Measurements from ENCODE around the gene MELTF.
"Not testable (repeated sequence)": the region's sequence is repeated elsewhere in the genome, so short reads cannot be mapped to it uniquely, and the experiment has no call there.

MELTF gene

DNA sequence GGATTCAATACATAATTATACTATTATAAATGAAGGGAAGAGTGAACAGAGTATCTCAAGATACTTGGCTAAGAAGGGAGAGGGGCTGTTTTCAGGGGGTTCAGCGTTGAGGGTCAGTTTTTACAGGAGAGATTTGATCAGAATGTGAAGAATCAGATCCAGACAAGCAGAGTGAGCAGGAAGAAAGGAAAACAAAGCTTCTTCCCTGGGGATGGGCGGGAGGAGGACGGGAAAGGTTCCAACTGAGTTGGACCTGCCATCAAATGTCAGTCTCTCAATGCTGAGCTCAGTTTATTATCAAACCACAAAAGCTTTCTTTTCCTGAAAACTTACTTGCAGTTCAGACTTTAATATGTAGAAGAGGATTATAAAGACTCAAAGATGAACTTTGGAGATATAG is 6.0 kb upstream of the MELTF start:
- Histone ChIP-seq H3K36me3 (ENCODE audit: control insufficient read depth, insufficient read depth, low read length) (no peaks in the 10 kb centered on the region), H3K4me3 (ENCODE audit: low read depth, low read length) (no peak overlapping the region), H3K9ac (ENCODE audit: low read depth, low read length) (no peak overlapping the region), H3K4me1 (ENCODE audit: control insufficient read depth, insufficient read depth, low read length) (no peaks in the 10 kb centered on the region), H3K9me3 (ENCODE audit: control insufficient read depth, insufficient read depth, low read length) (no peaks in the 10 kb centered on the region), H3K27me3 (ENCODE audit: control insufficient read depth, insufficient read depth, low read length) (no peaks in the 10 kb centered on the region), H3K27ac (ENCODE audit: low read depth, low read length) (no peak overlapping the region)

DNA sequence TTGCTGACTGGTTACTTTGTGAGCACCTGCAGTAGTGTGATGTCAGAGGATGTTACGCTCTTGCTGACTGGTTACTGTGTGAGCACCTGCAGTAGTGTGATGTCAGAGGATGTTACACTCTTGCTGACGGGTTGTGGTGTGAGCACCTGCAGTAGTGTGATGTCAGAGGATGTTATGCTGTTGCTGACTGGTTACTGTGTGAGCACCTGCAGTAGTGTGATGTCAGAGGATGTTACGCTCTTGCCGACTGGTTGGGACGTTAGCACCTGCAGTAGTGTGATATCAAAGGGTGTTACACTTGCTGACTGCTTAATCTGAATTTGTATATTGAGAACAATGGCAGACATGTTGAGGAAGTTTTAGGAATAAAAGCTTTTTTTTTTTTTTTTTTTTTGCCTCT is 5.2 kb upstream of the MELTF start:
- not testable (repeated sequence) for H3K4me3 ChIP-seq (ENCODE audit: low read depth, low read length); H3K4me1 ChIP-seq (ENCODE audit: control insufficient read depth, insufficient read depth, low read length); H3K9me3 ChIP-seq (ENCODE audit: control insufficient read depth, insufficient read depth, low read length); H3K27ac ChIP-seq (ENCODE audit: low read depth, low read length); H3K36me3 ChIP-seq (ENCODE audit: control insufficient read depth, insufficient read depth, low read length); H3K9ac ChIP-seq (ENCODE audit: low read depth, low read length); H3K27me3 ChIP-seq (ENCODE audit: control insufficient read depth, insufficient read depth, low read length)

DNA sequence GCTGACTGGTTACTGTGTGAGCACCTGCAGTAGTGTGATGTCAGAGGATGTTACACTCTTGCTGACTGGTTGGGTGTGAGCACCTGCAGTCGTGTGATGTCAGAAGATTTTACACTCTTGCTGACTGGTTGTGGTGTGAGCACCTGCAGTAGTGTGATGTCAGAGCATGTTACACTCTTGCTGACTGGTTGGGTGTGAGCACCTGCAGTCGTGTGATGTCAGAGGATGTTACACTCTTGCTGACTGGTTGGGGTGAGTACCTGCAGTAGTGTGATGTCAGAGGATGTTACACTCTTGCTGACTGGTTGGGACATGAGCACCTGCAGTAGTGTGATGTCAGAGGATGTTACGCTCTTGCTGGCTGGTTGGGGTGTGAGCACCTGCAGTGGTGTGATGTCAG is 4.1 kb upstream of the MELTF start:
- H3K4me1 ChIP-seq (ENCODE audit: control insufficient read depth, insufficient read depth, low read length); H3K27me3 ChIP-seq (ENCODE audit: control insufficient read depth, insufficient read depth, low read length); H3K36me3 ChIP-seq (ENCODE audit: control insufficient read depth, insufficient read depth, low read length); H3K9me3 ChIP-seq (ENCODE audit: control insufficient read depth, insufficient read depth, low read length); H3K9ac ChIP-seq (ENCODE audit: low read depth, low read length); H3K27ac ChIP-seq (ENCODE audit: low read depth, low read length); H3K4me3 ChIP-seq (ENCODE audit: low read depth, low read length): not testable (repeated sequence)

DNA sequence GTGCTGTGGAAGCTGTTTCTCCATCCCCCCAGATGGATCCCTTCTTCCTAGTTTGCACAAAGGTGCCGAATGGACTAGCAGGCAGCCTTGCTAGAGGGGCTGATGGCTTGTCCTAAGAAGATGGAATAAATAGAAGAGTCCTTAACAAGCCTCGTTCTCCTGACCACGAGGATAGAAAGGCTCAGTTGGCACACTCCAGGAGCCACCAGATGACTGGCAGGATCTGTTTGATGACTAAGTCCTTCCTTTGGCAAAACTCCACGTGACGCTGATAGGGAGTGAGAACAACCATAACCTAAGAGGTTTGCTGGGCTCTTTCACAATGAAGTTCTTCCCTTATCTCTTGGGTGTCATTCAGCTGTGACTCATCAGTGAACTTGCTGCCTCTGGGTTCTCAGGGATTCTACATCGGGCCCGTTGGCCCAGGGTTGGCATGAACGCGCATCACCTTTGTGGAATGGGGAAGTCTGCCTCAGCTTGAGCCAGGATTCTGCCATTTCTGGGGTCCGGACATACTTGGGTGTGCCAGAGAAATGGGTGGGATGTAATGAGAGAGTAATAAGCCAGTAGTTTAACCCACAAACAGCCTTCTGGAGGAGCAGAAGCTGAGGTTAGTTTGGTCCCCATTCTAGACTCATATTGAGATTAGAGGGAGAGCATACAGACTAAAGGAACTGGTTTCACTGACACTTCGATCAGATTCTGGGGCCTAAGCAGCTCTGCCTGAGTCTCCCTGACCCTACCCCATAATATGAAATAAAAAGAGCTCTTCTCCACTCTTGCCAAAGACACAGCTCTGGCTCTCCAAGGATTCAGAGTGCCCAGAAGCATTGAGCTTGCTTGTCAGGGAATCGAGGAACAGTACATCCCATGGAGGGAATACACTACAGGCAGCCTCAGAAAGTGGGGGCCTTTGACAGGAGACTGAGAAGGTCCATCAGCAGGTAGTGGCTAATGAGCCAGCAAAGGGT is 2.0 kb upstream of the MELTF start:
- Histone ChIP-seq H3K36me3 (ENCODE audit: control insufficient read depth, insufficient read depth, low read length) (no peaks in the 10 kb centered on the region), H3K9ac (ENCODE audit: low read depth, low read length) (no peak overlapping the region), H3K27me3 (ENCODE audit: control insufficient read depth, insufficient read depth, low read length) (peaks cover 18% of the 10 kb centered on the region), H3K9me3 (ENCODE audit: control insufficient read depth, insufficient read depth, low read length) (no peaks in the 10 kb centered on the region), H3K4me3 (ENCODE audit: low read depth, low read length) (no peak overlapping the region), H3K27ac (ENCODE audit: low read depth, low read length) (no peak overlapping the region), H3K4me1 (ENCODE audit: control insufficient read depth, insufficient read depth, low read length) (0 out of 2 replicates have a peak, but pooled peaks cover 3% of the 10 kb centered on the region)

DNA sequence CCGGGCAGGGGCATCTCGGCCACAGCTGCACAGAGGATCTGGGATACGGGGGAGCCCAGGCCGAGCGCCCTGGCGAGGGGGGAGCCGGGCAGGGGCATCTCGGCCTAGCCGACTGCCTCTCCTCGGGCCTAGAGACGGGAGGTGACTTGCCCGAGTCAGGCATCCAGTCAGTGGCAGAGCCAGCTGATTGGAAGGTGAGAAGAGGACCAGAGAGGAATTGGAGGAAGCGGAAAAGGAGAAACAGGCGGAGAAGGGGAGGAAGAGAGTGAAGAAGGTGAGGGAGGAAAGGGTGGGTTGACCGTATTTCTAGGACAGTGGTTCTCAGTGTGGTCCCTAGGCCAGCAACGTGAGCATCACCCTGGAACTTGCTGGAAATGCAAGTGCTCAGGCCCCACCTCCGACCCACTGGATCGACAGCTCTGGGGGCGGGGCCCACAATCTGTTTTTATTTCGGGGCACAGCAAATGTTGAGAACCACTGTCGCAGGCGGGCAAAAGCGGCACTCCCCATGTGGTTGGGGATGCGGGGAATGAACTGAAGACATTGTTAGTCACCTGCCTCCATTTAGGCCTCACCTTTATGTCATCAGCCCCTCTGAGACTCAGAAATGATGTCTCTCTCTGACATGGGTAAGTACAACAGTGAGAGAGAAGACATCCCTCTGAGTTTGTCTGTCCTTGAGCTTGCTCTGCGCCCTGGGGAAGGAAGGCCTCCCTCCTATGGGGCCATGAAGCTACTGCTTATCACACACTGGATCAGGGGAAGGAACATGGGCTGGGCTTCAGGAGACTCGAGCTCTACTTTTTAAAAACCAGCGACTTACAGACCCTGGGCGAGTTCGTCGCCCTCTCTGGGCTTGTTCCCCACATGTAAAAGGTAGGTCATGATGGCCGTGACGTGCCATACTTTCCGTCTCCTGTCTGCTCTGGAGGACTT is 1.0 kb upstream of the MELTF start:
- H3K9ac ChIP-seq (ENCODE audit: low read depth, low read length) = no peak overlapping the region
- H3K4me3 ChIP-seq (ENCODE audit: low read depth, low read length) = no peak overlapping the region
- H3K9me3 ChIP-seq (ENCODE audit: control insufficient read depth, insufficient read depth, low read length) = no peaks in the 10 kb centered on the region
- H3K36me3 ChIP-seq (ENCODE audit: control insufficient read depth, insufficient read depth, low read length) = no peaks in the 10 kb centered on the region
- H3K4me1 ChIP-seq (ENCODE audit: control insufficient read depth, insufficient read depth, low read length) = 0 out of 2 replicates have a peak, but pooled peaks cover 3% of the 10 kb centered on the region
- H3K27me3 ChIP-seq (ENCODE audit: control insufficient read depth, insufficient read depth, low read length) = peaks cover 18% of the 10 kb centered on the region
- no peak overlapping the region for H3K27ac ChIP-seq (ENCODE audit: low read depth, low read length)

DNA sequence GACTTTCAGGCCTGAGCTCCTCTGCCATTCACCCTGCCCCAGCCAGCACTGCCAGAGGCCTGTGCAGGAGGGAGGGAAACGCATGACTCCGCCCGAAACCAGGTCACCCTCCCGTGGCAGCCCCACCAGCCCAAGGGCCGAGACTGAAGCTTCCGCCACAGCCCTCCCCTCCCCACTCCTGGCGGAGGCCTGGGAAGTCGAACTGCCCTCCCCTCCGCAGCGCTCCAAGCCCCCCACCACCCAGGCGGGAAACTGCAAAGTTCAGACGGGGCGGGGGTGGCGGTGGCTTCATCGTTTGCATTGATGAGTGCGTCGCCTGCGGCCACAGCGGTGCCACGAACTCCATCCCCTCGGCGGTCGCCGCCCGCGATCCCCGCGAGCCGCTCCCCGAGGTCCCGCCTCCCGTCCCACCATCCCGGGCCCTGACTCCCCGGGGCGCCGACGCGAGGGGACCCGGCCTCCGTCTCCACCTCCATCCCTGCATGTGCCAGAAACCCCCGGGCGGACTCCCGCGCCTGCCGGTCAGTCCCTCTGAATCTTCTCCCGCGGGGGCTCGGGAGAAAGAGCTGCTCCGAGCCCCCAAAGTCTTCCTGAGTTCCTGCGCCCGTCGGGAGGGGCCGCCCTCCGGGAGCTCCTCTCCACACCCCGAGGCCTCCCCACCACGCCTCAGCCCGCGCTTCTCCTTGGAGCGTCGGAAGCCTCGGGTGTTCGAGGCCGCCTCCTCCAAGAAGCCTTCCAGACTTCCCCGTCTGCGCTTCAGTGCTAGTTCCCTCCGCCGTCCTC is 698 bp downstream of the MELTF start:
- 0 out of 2 replicates have a peak, but pooled peaks cover 3% of the 10 kb centered on the region for H3K4me1 ChIP-seq (ENCODE audit: control insufficient read depth, insufficient read depth, low read length)
- H3K27me3 ChIP-seq (ENCODE audit: control insufficient read depth, insufficient read depth, low read length) = peaks cover 18% of the 10 kb centered on the region
- H3K9ac ChIP-seq (ENCODE audit: low read depth, low read length) = no peak overlapping the region
- H3K36me3 ChIP-seq (ENCODE audit: control insufficient read depth, insufficient read depth, low read length) = no peaks in the 10 kb centered on the region
- H3K4me3 ChIP-seq (ENCODE audit: low read depth, low read length) = peak overlapping the region; percentile 70
- H3K9me3 ChIP-seq (ENCODE audit: control insufficient read depth, insufficient read depth, low read length) = no peaks in the 10 kb centered on the region
- H3K27ac ChIP-seq (ENCODE audit: low read depth, low read length) = no peak overlapping the region

DNA sequence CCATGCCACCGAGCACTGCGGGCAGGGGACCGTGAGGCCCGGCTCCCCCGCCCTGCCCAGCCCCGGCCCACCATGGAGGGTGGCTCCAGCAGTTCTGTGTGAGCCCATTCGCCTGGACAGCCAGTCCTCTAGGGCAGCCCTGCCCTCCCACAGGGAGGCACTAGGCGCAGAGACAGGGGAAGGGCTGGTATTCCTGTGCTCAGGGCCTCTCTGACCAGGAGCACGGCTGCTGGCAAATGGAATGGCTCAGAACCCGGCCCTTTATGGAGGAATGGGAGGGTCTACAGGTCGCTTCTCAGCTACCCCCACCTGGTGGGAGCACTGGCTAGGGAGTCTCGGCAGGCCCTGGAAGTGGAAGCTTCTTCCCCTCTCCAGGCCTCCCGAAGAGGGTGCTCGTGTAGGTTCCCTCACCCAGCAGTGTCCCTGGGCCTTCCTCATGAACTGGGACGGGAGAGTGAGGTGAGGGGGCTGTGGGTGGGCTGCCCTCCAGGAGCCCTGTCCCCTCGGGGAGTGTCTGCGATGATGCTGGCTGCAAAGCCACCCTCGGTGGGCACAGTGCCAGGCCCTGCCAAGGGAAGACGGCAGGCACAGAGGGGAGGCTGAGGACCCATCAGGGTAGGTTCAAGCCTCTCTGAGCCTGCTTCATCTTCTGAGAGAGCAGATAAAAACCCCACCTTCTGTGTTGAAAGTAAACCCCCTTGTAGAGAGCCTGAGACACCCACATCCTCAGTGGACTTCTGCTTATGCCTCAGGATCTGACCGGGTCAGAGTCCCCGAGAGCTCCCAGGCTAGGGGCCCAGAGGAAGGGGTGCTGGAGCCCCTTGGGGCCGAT is 1.5 kb downstream of the MELTF start:
- no peak overlapping the region for H3K9ac ChIP-seq (ENCODE audit: low read depth, low read length)

DNA sequence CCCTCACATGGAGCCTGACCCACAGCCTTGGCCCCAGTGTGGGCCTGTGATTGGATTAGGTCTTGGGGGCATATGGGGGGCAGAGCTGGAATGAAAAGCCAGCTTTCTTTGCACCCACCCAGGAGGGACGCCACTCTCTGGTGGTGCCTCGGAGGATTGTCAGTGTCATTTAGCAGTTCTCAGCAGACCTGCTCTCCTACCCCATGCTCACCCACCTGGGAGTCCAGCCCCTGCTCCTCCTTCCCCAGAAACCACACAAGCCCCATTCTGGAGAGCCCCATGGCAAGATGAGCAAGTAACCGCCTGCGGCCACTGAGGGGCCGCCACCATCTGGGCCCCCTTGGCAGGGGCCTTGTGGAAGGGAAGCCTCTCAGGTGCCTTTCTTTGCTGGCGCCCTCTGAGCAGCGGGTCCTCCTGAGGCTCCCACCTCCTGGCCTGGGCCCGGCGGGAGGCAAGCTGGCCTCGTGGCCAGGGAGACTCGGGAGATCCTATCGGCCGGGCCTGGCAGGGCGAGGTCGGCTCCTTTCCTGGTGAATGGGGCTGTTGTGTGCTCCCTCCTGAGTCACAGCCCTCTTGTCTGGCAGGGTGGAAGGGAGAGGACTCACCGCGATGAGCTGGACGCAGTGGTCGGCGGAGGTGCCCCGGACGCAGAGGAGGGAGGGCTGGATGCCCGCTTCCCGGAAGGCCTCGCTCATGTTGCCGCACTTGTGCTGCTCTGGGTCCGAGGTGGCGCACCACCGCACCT is 2.3 kb downstream of the MELTF start:
- H3K9ac ChIP-seq (ENCODE audit: low read depth, low read length) = no peak overlapping the region
- H3K9me3 ChIP-seq (ENCODE audit: control insufficient read depth, insufficient read depth, low read length) = no peaks in the 10 kb centered on the region
- H3K27me3 ChIP-seq (ENCODE audit: control insufficient read depth, insufficient read depth, low read length) = peaks cover 18% of the 10 kb centered on the region
- peaks cover 6% of the 10 kb centered on the region for H3K4me1 ChIP-seq (ENCODE audit: control insufficient read depth, insufficient read depth, low read length)
- H3K27ac ChIP-seq (ENCODE audit: low read depth, low read length) = no peak overlapping the region
- H3K36me3 ChIP-seq (ENCODE audit: control insufficient read depth, insufficient read depth, low read length) = no peaks in the 10 kb centered on the region
- H3K4me3 ChIP-seq (ENCODE audit: low read depth, low read length) = no peak overlapping the region

More for the DNA sequence above, 1.5 kb downstream of the MELTF start:
- no peaks in the 10 kb centered on the region for H3K9me3 ChIP-seq (ENCODE audit: control insufficient read depth, insufficient read depth, low read length)
- 0 out of 2 replicates have a peak, but pooled peaks cover 3% of the 10 kb centered on the region for H3K4me1 ChIP-seq (ENCODE audit: control insufficient read depth, insufficient read depth, low read length)
- no peak overlapping the region for H3K27ac ChIP-seq (ENCODE audit: low read depth, low read length)
- peaks cover 18% of the 10 kb centered on the region for H3K27me3 ChIP-seq (ENCODE audit: control insufficient read depth, insufficient read depth, low read length)
- H3K36me3 ChIP-seq (ENCODE audit: control insufficient read depth, insufficient read depth, low read length) = no peaks in the 10 kb centered on the region
- peak overlapping the region; percentile 70; the same call in 1 of the 2 replicates for H3K4me3 ChIP-seq (ENCODE audit: low read depth, low read length)

DNA sequence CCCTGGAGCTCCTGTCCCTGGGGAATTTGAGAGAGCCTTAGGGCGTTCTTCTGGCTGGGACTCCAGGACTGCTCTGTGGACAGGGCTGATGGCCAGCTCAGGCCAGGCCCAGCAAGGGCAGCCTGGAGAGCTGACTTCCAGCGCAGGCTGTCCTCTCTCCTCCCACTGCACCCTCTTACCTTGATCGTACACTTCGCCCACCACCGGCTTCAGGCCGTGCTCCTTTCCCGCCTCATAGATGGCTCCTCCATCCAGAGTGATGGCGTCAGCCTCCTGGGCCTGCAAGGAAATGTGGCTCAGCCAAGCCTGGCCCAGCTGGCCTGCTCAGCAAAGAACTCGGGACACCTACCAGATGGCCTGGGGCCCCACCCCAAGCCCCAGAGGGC is 3.1 kb downstream of the MELTF start:
- Histone ChIP-seq H3K36me3 (ENCODE audit: control insufficient read depth, insufficient read depth, low read length) (no peaks in the 10 kb centered on the region), H3K9me3 (ENCODE audit: control insufficient read depth, insufficient read depth, low read length) (no peaks in the 10 kb centered on the region), H3K27ac (ENCODE audit: low read depth, low read length) (no peak overlapping the region), H3K9ac (ENCODE audit: low read depth, low read length) (no peak overlapping the region), H3K27me3 (ENCODE audit: control insufficient read depth, insufficient read depth, low read length) (peaks cover 18% of the 10 kb centered on the region), H3K4me3 (ENCODE audit: low read depth, low read length) (no peak overlapping the region), H3K4me1 (ENCODE audit: control insufficient read depth, insufficient read depth, low read length) (peaks cover 9% of the 10 kb centered on the region)

All from HUES48 (cell line).